Natural killer cell (primary cell): ENCODE data around the gene CCDC57. TPM values are rescaled to one million over a fixed set of nuclear protein-coding genes. Genes with fewer than 3 reads are reported as not detected.

Experiments used
- ATAC-seq, 3 donors: fragments of 150-1000 bp in 2 of 3; fragments of 200-7000 bp in 1 of 3; cut with Tn5 transposase; 1 replicate in 1 of 3; 2 replicates in 2 of 3; pipeline ENCODE4 v1.10.0; 2021; ENCODE audit warnings: mild to moderate bottlenecking in 2 of 3, moderate library complexity in 2 of 3
- DNase-seq, 2 donors: peaks; one replicate each; pipeline versions ENCODE4 v3.0.0 to v3.0.0-alpha.2; 2013 to 2021; ENCODE audit warnings: mixed read lengths in 1 of 2
- H3K27ac ChIP-seq: one replicate; pipeline ENCODE4 v1.5.1; 2013; ENCODE audit warnings: mild to moderate bottlenecking, low read length
- H3K27me3 ChIP-seq: one replicate; pipeline ENCODE4 v1.6.1; 2013; ENCODE audit warnings: low read length; ENCODE audit not compliant: control insufficient read depth, insufficient read depth
- H3K36me3 ChIP-seq: one replicate; pipeline ENCODE4 v1.6.1; 2013; ENCODE audit warnings: low read length; ENCODE audit not compliant: control insufficient read depth, insufficient read depth
- H3K4me1 ChIP-seq: one replicate; pipeline ENCODE4 v1.6.1; 2013; ENCODE audit warnings: low read length; ENCODE audit not compliant: control insufficient read depth, insufficient read depth
- H3K4me3 ChIP-seq: one replicate; pipeline ENCODE4 v1.5.1; 2013; ENCODE audit warnings: low read length
- H3K9me3 ChIP-seq: one replicate; pipeline ENCODE4 v1.6.1; 2013; ENCODE audit warnings: low read length; ENCODE audit not compliant: control insufficient read depth, insufficient read depth
- H3K27ac Mint-ChIP-seq, 2 donors: one replicate each; pipeline ENCODE4 v1.8.0; 2022; ENCODE audit warnings: mild to moderate bottlenecking in 2 of 2, mixed read lengths in 2 of 2, moderate library complexity in 1 of 2
- H3K27me3 Mint-ChIP-seq, 2 donors: one replicate each; pipeline ENCODE4 v1.8.0; 2022; ENCODE audit warnings: low read depth in 2 of 2, mixed read lengths in 2 of 2
- H3K36me3 Mint-ChIP-seq: one replicate; pipeline ENCODE4 v1.8.0; 2022; ENCODE audit warnings: mixed read lengths
- H3K4me1 Mint-ChIP-seq, 2 donors: one replicate each; pipeline ENCODE4 v1.8.0; 2022; ENCODE audit warnings: mixed read lengths in 2 of 2
- H3K4me3 Mint-ChIP-seq: one replicate; pipeline ENCODE4 v1.8.0; 2022; ENCODE audit warnings: mild to moderate bottlenecking, moderate library complexity, mixed read lengths
- H3K9me3 Mint-ChIP-seq, 2 donors: one replicate each; pipeline ENCODE4 v1.8.0; 2022; ENCODE audit warnings: mixed read lengths in 2 of 2
- CTCF ChIP-seq: fragments of 200-600 bp; IDR thresholded peaks from one replicate; pipeline ENCODE4 v1.8.0; 2022; ENCODE audit warnings: antibody characterized with exemption
- WGBS: methylation state at CpG from one replicate; pipeline ENCODE4 v1.1.7; 2013; ENCODE audit warnings: missing lambda C conversion rate; ENCODE audit not compliant: insufficient coverage; 5-methylcytosine and 5-hydroxymethylcytosine counted together
- intact Hi-C: fragments of 100-400 bp; cut with micrococcal nuclease; formaldehyde crosslinking; loops from one replicate; pipeline ENCODE4 v1.14.2; 2022
- total RNA-seq, 4 donors: library from RNA; stranded (reverse); fragments of 120-200 nt in 1 of 4; gene quantifications; one replicate each; pipeline versions ENCODE4 v1.2.3 to v1.2.4, GENCODE V29; 2013 to 2022

The CCDC57 gene
- total RNA-seq, 3 donors from 2014 or later (not counting 1 experiment from before 2014, with no cell fraction given) = 69.7 to 79.2 (median 75.1) TPM

DNA sequence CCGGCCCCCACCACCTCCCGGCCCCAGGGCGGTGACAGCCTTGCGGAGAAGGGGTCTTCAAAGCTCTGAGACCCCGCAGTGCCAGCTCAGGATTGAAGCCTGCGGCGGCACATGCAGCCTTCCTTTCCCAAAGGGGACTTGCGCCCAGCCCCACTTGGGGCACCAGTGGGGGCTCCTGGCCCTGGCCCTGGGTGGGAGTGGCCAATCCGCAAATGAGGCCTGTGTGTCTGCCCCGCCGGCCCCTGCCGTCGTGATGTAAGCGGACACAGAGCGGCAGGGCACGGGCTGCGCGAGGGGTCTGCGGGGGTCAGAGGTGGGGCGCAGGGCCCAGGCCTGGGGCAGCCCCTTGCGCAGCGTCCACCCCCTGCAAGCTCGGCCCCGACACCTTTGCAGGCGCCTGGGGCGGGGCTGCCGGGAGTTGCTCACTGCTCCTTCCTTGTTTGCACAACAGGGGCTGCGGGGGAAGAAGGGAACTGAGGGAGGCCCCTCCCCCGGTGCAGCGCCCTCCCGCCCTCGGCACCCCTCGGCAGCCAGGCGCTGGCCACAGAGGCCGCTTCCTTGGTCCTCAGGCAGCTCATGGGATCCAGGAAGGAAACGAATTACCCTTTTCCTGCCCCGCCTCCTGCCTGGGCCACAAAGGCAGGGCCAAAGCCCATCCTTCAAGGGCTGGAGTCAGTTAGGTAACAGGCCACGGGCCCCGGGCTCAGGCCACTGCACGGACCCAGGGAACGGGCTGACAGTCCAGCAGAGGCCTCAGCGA, 19.1 kb upstream of the CCDC57 start:
- H3K4me1 Mint-ChIP-seq = peaks cover 0 to 33% of the 10 kb centered on the region in 2 donors
- 16% methylated on average over 42 of the region's 42 CpGs for WGBS
- Histone ChIP-seq H3K36me3 (peaks cover 2% of the 10 kb centered on the region), H3K4me3 (peak overlapping the region; percentile 57), H3K9me3 (no peaks in the 10 kb centered on the region), H3K27me3 (no peaks in the 10 kb centered on the region), H3K27ac (peak overlapping the region; percentile 75), H3K4me1 (peaks cover 58% of the 10 kb centered on the region)
- no peaks in the 10 kb centered on the region for H3K9me3 Mint-ChIP-seq
- no peaks in the 10 kb centered on the region for H3K36me3 Mint-ChIP-seq
- peak overlapping the region in 1 of 2 donors; percentile 91 for H3K27ac Mint-ChIP-seq
- H3K4me3 Mint-ChIP-seq = peak overlapping the region; percentile 59
- ATAC-seq = peak; percentile 1 to 19 (median 8)
- peak; percentile 41 to 56 for DNase-seq
- TF ChIP-seq CTCF = no peak
- intact Hi-C loops = loop anchor here (2.0 kb wide), 1 partner anchor 15 kb away; no protein-coding TSS in a partner anchor
- no peaks in the 10 kb centered on the region for H3K27me3 Mint-ChIP-seq

DNA sequence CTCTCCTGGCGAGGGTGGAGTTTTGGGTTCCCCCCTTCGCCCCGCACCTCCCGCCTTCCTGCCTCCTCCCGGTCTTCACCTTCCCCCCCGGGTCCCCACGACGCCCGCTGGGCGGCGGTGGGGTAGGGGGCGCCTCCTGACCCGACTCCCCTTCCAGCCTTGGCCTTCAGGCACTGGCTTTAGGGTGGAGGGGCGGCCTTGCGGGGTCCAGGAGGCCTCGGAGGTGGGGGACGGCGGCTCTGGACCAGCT, 18.6 kb upstream of the CCDC57 start:
- Mint-ChIP-seq H3K36me3 (no peaks in the 10 kb centered on the region), H3K27ac (peak overlapping the region in 1 of 2 donors; percentile 91), H3K27me3 (no peaks in the 10 kb centered on the region), H3K4me1 (peaks cover 0 to 29% of the 10 kb centered on the region in 2 donors), H3K4me3 (peak overlapping the region; percentile 59), H3K9me3 (no peaks in the 10 kb centered on the region)
- no peaks in the 10 kb centered on the region for H3K27me3 ChIP-seq
- 2% methylated on average over 17 of the region's 18 CpGs for WGBS
- ATAC-seq (peak; percentile 18 to 31 (median 28)), DNase-seq (no peak)
- H3K27ac ChIP-seq = peak overlapping the region; percentile 75
- H3K4me3 ChIP-seq = peak overlapping the region; percentile 57
- peaks cover 55% of the 10 kb centered on the region for H3K4me1 ChIP-seq
- intact Hi-C loops = loop anchor here (2.0 kb wide), 1 partner anchor 14 kb away; no protein-coding TSS in a partner anchor
- no peaks in the 10 kb centered on the region for H3K36me3 ChIP-seq
- peak; percentile 18 for TF ChIP-seq CTCF
- H3K9me3 ChIP-seq = no peaks in the 10 kb centered on the region

DNA sequence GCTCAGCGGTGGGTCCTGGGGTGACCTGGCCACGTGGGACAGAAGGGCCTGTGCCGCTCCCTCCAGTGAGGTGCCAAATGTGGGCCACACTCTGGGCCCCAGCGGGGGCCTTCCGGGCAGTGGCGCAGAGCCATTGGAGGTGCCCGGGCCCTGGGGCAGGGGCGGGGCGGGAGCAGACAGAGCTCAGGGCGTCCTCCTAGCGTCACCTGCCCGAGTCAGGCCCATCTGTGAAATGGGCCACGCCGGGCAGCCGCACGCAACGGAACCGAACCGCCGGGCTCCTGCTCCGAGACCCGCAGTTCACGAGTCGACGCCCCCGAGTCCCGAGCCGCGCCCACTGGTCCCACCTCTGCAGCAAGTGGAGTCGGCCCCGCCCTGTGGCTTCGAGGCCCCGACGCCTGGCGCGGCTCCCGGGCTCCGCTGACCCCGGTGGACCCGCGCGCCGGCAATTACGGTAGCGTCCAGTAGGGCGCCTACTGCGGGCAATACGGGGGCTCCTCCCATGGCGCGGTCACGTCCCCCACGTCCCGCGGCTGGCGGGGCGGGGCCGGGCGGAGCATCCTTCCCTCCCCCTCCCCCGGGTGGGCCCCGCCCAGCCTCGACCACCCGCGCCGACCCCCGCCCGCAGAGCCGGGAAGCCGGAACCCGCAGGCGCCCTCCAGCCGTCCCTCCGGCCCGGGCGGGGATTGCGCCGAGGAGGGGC, 18.1 kb upstream of the CCDC57 start:
- Mint-ChIP-seq H3K4me3 (peak overlapping the region; percentile 85), H3K9me3 (no peaks in the 10 kb centered on the region), H3K4me1 (peaks cover 0 to 24% of the 10 kb centered on the region in 2 donors), H3K36me3 (no peaks in the 10 kb centered on the region), H3K27ac (peak overlapping the region; percentile 80 to 91), H3K27me3 (no peaks in the 10 kb centered on the region)
- H3K27ac ChIP-seq = peak overlapping the region; percentile 75
- DNase-seq = peak; percentile 68 to 73
- no peaks in the 10 kb centered on the region for H3K9me3 ChIP-seq
- no peaks in the 10 kb centered on the region for H3K27me3 ChIP-seq
- ATAC-seq = peak; percentile 36 to 60 (median 43)
- 6% methylated on average over 76 of the region's 76 CpGs for WGBS
- intact Hi-C loops = loop anchor here (2.0 kb wide), 1 partner anchor 14 kb away; no protein-coding TSS in a partner anchor
- peaks cover 50% of the 10 kb centered on the region for H3K4me1 ChIP-seq
- TF ChIP-seq CTCF = peak; percentile 58
- H3K4me3 ChIP-seq = peak overlapping the region; percentile 57
- no peaks in the 10 kb centered on the region for H3K36me3 ChIP-seq
